ENCODE measurements around the gene PPP4R4.

The PPP4R4 gene

GRCh38 chr14:94161058-94161457 is 13.1 kb upstream of the PPP4R4 start:
- no peak for DNase-seq (ENCODE audit: low spot score)
- Histone ChIP-seq H3K27ac (no peak overlapping the region), H3K4me3 (no peak overlapping the region)
- TF ChIP-seq, protein P1, sequence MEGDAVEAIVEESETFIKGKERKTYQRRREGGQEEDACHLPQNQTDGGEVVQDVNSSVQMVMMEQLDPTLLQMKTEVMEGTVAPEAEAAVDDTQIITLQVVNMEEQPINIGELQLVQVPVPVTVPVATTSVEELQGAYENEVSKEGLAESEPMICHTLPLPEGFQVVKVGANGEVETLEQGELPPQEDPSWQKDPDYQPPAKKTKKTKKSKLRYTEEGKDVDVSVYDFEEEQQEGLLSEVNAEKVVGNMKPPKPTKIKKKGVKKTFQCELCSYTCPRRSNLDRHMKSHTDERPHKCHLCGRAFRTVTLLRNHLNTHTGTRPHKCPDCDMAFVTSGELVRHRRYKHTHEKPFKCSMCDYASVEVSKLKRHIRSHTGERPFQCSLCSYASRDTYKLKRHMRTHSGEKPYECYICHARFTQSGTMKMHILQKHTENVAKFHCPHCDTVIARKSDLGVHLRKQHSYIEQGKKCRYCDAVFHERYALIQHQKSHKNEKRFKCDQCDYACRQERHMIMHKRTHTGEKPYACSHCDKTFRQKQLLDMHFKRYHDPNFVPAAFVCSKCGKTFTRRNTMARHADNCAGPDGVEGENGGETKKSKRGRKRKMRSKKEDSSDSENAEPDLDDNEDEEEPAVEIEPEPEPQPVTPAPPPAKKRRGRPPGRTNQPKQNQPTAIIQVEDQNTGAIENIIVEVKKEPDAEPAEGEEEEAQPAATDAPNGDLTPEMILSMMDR (IDR thresholded peaks at IDR 0.05), result no peak

DNA sequence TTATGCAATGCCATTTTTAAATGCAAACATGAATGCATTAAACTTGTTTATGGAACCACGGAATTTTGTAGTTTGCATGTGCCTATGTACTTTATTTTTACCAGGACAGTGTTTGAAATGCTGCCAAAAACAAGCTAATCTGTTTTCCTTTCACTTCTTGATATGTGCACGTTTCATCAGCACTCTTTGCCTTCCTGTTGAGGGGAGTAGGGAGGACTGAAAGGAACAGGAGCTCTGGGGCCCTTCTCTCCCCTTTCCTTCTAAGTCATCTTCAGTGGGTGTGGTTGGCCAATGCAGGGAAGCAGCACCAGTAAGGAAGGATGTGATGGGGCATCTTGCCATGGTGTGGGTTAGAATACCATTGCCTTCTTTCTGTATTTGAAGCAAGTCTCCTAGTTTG is 12.1 kb upstream of the PPP4R4 start:
- DNase-seq (ENCODE audit: low spot score), result no peak

GRCh38 chr14:94162466-94162865 is 11.7 kb upstream of the PPP4R4 start:
- TF ChIP-seq, protein P1 (IDR thresholded peaks at IDR 0.05), result no peak
- DNase-seq (ENCODE audit: low spot score), result no peak

More for the DNA sequence above, 12.1 kb upstream of the PPP4R4 start:
- no peak overlapping the region for H3K4me3 ChIP-seq
- H3K27ac ChIP-seq, result no peak overlapping the region
- TF ChIP-seq, protein P1 (IDR thresholded peaks at IDR 0.05), result no peak

GRCh38 chr14:94163796-94164195 is 10.3 kb upstream of the PPP4R4 start:
- no peak for DNase-seq (ENCODE audit: low spot score)
- Histone ChIP-seq H3K27ac (no peak overlapping the region), H3K4me3 (no peak overlapping the region)
- TF ChIP-seq, protein P1 (IDR thresholded peaks at IDR 0.05), result no peak

More at GRCh38 chr14:94162466-94162865, 11.7 kb upstream of the PPP4R4 start:
- no peak overlapping the region for H3K27ac ChIP-seq
- no peak overlapping the region for H3K4me3 ChIP-seq

GRCh38 chr14:94164685-94165431 is 9.3 kb upstream of the PPP4R4 start:
- Histone ChIP-seq H3K27ac (no peak overlapping the region), H3K4me3 (no peak overlapping the region)
- TF ChIP-seq, protein P1 (IDR thresholded peaks at IDR 0.05), result no peak
- no peak for DNase-seq (ENCODE audit: low spot score)

DNA sequence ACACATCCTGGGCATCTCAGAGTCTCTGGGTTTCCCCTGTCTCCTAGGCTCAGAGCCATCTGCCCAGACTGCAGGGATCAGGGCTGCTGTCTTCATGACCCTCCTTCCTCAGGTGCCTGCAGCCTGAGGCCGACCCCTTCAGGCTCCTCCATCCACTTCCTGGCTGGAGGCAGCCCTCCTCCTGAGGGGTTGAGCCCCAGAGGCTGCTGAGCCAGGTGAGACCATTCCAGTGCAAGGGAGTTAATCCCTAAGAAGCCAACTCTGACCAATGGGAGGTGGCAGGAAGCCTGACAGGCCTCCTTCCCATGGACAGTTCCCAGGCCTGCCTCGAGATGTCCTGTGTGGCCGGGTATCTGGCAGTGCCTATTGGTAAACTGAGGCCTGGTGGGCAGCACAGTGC is 8.4 kb upstream of the PPP4R4 start:
- no peak overlapping the region for H3K27ac ChIP-seq
- TF ChIP-seq, protein P1 (IDR thresholded peaks at IDR 0.05), result no peak
- DNase-seq (ENCODE audit: low spot score), result no peak
- no peak overlapping the region for H3K4me3 ChIP-seq

- TF ChIP-seq, protein P1 (IDR thresholded peaks at IDR 0.05), result no peak
- DNase-seq (ENCODE audit: low spot score), result no peak
- no peak overlapping the region for H3K27ac ChIP-seq
These were observed 4.0 kb upstream of the PPP4R4 start for GRCh38 chr14:94170136-94170535.

More at GRCh38 chr14:94170136-94170535, 4.0 kb upstream of the PPP4R4 start:
- no peak overlapping the region for H3K4me3 ChIP-seq

Measured in coronary artery (tissue), 2 donors.